Activated CD4-positive, CD25-positive, alpha-beta regulatory T cell (primary cell): Measurements from ENCODE around the gene DNTTIP2.
"Not testable (repeated sequence)": the region's sequence is repeated elsewhere in the genome, so short reads cannot be mapped to it uniquely, and the experiment has no call there.

ENCODE experiments used
- DNase-seq, 4 experiments: peaks; one replicate each; lab custom pipeline; 2025; lab: John Stamatoyannopoulos, UW

DNTTIP2 gene

DNA sequence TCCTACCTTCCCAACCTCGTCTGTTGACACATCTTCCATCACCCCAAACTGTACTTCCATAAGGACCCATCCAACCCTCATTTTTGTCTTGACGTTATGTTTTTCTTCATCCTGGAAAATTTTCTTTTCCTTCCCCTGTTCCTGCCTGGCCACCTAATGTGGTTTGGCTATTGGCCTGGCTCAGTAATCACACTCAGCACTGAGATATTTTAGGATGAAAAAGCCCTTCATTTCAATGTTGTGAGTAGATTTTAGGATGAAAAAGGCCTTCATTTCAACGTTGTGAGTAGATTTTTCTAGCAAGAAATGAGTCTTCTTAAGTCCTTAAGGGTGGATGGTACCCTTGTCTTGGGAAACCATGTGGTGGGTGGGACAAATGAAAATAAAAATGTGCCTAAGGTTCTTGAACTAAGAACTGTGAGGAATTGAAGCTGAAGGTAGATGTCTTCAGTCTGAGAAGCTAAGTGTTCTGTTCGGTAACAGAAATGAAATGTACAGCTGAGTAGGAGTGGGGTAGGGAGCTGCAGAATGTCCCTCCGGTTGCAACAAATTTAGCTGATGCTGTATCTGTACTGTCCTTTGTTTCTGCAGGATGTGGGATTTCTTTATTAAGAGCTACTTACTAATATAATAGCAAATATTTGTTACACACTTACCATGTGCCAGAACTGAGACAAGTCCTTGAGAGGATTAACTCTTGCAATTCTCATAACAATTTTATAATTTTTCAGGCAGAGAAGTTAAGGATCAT, 36.1 kb downstream of the DNTTIP2 start:
- DNase-seq, result no peak

- no peak for DNase-seq
Observed at GRCh38 chr1:93841771-93842170, 37.2 kb downstream of the DNTTIP2 start.

DNA sequence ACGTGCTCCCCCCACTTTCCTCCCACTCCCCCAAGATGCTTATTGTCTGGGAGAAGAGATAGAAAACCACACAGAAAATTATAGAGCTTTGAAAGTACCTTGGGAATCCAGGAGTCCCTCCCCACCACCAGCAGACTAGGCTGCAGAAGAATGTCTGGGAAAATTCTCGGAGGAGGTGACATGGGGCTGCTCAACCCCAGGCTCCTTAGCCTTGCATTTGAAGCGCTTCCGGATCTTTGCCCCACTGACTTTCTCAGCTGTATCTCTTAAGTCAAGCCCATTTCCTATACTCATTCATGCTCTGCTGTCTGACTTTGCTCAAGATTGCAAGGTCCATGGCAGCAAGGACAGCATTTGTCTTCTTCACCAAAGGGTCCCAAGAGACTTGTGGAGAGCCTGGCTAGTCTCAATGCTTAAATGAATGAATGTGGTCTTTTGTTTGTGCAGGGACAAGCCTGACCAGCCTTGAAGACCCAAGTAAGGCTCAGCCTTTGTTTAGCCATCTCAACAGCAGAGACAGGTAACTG, 38.0 kb downstream of the DNTTIP2 start:
- no peak for DNase-seq

DNA sequence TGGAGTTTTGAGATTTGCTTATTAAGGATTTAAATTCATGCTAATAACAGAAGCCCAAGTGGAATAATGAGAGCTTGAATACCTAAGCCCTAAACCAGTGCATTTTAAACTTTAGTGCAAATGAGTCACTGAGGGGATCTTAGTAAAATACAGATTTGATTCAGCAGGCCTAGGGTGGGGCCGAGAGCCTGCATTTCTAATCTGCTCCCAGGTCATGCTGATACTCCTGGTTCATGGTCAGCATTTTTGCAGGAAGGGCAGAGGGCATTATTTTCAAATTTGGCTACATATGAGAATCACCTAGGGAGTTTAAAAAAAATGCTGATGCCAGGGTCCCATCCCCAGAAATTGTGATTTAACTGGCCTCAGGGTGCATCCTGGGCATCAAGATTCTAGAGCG, 39.3 kb downstream of the DNTTIP2 start:
- DNase-seq, result no peak

DNA sequence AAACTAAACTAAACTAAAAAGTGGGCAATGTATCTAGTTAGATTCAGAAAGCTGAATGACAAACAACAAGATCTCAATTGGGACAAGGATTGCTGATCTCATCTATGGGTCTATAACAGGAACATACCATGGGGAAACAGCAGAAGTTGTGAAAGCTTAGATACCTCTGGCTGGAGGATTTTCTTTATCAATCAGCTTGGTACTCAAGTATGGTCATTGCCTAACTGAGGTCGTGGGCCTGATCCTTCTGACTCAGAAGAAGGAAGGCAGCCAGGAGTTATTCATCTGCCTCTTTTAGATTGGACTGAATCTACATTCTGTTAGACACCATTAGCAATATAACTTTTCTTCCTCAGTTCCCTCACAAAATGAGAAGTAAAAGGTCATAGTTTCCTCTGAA, 39.7 kb downstream of the DNTTIP2 start:
- no peak for DNase-seq

DNA sequence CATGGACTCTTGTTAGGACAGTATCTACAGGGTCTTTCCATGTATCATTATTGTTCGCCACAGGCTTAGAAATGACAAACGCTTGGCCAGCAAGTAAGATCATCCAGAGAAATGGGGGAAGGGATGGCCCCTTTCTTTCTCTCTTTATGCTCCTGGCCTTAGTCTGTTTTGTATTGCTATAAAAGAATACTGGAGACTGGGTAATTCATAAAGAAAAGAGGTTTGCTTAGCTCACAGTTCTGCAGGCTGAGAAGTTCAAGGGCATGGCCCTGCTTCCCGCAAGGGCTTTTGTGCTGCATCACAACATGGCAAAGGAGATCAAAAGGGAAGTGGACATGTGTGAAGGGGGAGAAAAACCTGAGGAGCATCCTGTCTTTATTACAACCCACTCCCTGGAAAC, 41.0 kb downstream of the DNTTIP2 start:
- DNase-seq, result no peak

GRCh38 chr1:93833293-93833692, 45.7 kb downstream of the DNTTIP2 start:
- DNase-seq, result not testable (repeated sequence)

GRCh38 chr1:93829061-93829460, 49.9 kb downstream of the DNTTIP2 start:
- DNase-seq, result no peak

- DNase-seq, result no peak
Observed at GRCh38 chr1:93828367-93828755, 50.6 kb downstream of the DNTTIP2 start.

- DNase-seq, result no peak
Observed at GRCh38 chr1:93827633-93828366, 51.2 kb downstream of the DNTTIP2 start.

DNA sequence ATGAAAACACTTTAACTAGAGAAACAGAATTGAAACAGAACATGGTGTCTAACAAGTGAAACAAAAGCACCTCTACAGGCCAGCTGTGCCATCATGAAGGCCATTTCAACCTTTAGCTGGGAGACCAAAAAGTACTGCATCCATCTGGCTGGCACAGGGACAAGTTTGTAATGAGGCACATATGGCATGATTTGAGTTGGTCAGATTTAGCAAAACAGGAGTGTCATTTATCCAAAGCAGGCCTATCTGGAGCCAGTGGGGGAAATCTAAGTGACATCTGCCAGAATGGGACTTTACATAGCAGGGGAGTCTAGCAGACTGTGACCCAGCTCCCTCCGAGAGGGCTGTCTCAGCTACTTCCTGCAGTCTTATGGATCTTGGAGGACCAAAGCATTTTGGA, 51.9 kb downstream of the DNTTIP2 start:
- no peak for DNase-seq

- DNase-seq, result no peak
Observed at GRCh38 chr1:93824834-93825233, 54.2 kb downstream of the DNTTIP2 start.

DNA sequence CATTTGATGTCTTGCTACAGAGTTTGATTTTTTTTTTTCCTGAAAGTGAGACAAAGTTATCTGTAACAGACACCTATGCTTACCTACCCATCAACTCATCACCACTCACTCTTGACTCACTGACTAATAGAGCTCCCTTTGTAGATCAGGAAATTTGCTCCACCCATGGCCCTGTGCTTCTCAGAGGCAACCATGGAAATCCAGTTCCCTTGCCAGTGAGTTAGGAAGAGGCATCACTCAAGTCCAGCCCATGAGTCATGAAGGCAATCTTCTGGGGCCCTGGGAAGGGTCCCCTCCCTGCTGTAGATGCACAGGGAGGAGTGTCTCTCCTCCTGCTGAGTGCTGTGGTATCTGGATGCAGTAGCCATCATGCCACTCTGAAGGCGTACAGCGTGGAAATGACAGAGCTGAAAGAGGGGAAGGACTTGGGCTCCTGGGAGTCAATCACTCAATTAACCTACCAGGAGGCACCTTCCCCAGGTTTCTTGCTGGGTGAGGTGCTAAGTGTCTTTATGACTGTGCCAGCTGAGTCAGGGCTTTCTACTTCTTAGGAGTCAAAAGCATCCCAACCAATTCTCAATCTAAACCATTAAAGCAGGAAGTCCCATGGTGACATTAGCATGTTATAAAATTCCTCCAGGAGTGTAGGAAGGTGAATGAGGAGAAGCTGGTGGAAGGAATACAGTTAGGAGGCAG, 56.1 kb downstream of the DNTTIP2 start:
- no peak for DNase-seq

GRCh38 chr1:93821423-93822144, 57.4 kb downstream of the DNTTIP2 start:
- DNase-seq, result no peak

DNA sequence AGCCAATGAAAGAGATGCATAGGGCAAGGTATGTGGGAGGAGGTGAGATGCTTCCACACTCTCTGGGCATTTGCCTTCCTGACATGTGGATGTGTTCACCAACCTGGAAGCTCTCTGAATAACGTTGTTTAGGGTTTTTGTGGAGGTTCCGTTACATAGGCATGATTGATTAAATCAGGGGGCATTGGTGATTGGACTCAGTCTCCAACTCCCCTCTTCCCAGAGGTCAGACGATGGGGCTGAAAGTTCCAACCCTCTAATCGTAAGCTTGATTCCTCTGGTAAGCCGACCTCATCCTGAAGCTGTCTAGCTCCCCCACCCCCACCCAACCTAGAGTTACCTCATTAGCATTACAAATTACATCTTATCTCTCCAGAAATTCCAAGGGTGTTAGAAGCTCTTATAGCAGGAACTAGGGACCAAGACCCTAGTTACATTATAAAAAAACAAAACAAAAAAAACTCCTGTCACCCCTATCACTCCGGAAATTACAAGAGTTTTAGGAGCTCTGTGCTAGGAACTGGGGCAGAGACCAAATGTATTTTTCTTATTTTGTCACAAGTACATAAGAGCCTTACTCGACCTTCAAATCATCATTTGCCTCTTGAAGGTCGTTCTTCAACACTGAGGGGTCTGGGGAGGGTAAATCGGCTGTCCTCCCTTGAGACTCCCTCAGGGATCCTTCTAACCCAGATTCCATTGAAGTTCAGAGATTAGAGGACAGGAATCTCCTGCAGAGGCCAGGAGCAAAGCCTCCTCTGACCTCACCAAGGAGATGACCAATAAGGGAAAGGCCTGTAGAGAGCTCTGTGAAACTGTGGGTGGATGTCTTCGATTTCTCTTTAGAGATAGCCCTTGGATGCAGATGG, 58.2 kb downstream of the DNTTIP2 start:
- no peak for DNase-seq

GRCh38 chr1:93818570-93818959, 60.4 kb downstream of the DNTTIP2 start:
- no peak for DNase-seq

DNA sequence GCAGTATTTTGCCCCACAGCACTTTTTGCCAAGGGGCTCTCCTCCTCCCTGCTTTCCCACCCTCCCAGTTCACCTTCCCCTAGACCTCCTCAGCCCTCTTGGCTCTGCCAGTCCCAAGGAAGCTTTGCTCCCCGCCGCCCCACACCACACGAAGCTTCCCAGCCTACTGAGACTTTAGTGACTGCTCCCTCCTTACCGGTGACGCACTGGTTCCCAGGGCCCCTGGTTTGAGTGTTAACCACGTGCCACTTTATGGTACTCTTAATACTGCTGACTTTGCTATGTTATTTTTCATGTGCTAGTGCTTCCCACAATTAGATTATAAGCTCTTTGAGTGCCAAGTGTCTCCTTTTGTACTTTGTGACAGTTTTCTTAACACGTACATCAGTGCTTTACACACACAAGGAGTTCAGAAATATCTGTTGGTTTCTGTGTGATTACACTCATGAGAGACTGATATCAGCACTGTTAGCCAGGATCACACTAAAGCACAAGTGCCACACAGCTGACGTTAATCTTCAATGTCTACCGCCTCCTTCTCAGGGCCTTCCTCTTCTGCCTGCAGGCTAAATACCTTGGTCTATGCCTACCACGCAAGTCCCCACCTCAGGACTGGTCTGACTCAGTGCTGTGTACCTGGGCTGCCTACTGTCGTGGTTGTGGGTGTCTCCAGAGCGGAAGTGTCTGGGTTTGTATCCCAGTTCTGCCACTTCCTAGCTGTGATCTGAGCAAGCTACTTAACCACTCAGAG, 61.0 kb downstream of the DNTTIP2 start:
- DNase-seq, result no peak

- DNase-seq, result no peak
Observed at GRCh38 chr1:93816970-93817678, 61.9 kb downstream of the DNTTIP2 start.
